ENCODE data around the gene TNNC2. TPM values are rescaled to one million over a fixed set of nuclear protein-coding genes. Genes with fewer than 3 reads are reported as not detected.
A peak's percentile ranks its signal among the peaks of the same experiment; 100 is the strongest.

Gene TNNC2
- total and polyA plus RNA-seq, 9 of the 15 experiments (the other 6 are each of a cell fraction or from before 2014, with no cell fraction given) = not detected

DNA sequence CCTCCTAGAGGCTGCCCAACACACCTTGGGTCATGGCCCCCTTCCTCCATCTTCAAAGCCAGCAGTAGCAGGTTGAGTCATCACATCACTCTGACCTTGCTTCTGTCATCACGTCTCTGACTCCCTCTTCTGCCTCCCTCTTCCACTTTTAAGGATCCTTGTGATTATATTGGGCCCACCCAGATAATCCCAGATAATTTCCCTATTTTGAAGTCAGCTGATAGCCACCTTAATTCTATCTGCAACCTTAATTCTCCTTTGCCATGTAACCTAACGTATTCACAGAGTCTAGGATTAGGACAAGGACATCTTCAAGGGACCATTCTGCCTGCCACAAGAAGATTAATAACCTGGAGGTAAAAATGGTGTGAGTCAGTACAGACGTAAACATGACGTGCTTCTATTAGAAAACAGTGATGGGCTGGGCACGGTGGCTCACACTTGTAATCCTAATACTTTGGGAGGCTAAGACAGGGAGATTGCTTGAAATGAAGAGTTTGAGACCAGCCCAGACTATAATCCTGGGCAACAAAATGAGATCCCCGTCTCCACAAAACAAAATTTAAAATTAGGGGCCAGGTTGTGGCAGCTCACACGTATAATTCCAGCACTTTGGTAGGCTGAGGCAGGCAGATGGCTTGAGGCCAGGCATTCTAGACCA lies 33.6 kb upstream of the TNNC2 start (continued):
- TF ChIP-seq, protein P1, sequence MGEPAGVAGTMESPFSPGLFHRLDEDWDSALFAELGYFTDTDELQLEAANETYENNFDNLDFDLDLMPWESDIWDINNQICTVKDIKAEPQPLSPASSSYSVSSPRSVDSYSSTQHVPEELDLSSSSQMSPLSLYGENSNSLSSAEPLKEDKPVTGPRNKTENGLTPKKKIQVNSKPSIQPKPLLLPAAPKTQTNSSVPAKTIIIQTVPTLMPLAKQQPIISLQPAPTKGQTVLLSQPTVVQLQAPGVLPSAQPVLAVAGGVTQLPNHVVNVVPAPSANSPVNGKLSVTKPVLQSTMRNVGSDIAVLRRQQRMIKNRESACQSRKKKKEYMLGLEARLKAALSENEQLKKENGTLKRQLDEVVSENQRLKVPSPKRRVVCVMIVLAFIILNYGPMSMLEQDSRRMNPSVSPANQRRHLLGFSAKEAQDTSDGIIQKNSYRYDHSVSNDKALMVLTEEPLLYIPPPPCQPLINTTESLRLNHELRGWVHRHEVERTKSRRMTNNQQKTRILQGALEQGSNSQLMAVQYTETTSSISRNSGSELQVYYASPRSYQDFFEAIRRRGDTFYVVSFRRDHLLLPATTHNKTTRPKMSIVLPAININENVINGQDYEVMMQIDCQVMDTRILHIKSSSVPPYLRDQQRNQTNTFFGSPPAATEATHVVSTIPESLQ (CRISPR knock-in tag; IDR thresholded peaks at IDR 0.05) = no peak
- TF ChIP-seq, protein P2, sequence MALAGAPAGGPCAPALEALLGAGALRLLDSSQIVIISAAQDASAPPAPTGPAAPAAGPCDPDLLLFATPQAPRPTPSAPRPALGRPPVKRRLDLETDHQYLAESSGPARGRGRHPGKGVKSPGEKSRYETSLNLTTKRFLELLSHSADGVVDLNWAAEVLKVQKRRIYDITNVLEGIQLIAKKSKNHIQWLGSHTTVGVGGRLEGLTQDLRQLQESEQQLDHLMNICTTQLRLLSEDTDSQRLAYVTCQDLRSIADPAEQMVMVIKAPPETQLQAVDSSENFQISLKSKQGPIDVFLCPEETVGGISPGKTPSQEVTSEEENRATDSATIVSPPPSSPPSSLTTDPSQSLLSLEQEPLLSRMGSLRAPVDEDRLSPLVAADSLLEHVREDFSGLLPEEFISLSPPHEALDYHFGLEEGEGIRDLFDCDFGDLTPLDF (CRISPR knock-in tag; IDR thresholded peaks at IDR 0.05) = no peak
- TF ChIP-seq FOXJ3 (CRISPR knock-in tag; IDR thresholded peaks at IDR 0.05) (no peak), JUNB (CRISPR knock-in tag; conservative IDR thresholded peaks at IDR 0.05) (no peak), HDAC8 (tag; IDR thresholded peaks at IDR 0.05) (no peak), FOXK2 (conservative IDR thresholded peaks at IDR 0.05 in 1 of 2, IDR thresholded peaks at IDR 0.05 in 1 of 2; ENCODE audit: low read depth in 2 of 2) (peak in 1 of 2 experiments; percentile 46; a peak in 1 of 4 replicates)

DNA sequence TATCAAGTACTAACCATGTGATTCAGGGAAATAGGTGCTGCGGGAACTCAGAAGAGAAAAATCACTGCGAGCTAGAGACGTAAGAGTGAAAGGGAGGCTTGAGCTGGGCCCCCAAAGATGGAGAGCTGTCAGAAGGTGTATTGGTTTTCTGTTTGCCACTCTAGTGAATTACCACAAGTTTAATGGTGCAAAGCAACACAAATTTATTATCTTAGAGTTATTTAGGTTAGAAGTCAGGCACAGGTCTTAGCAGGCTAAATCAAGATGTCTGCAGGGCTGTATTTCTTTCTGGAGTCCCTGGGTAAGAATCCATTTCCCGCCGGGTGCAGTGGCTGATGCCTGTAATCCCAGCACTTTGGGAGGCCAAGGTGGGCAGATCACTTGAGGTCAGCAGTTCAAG lies 32.8 kb upstream of the TNNC2 start:
- H3K79me2 ChIP-seq (ENCODE audit: control insufficient read depth, insufficient read depth, low read length) = peaks cover 24% of the 10 kb centered on the region
- BruUV-seq (replicated peaks) = no TSS peak
- ChIA-PET CTCF (ENCODE audit: low intra/inter-chr PET ratio) (no interaction called here), POLR2A (no interaction called here)
- peaks cover 20 to 28% of the 10 kb centered on the region in 2 experiments for H3K4me1 ChIP-seq (replicated peaks in 1 of 2; ENCODE audit: control insufficient read depth in 2 of 2, insufficient read depth in 2 of 2, low read length in 2 of 2)
- H3K36me3 ChIP-seq (ENCODE audit: control insufficient read depth, insufficient read depth, low read length) = peaks cover under 1% of the 10 kb centered on the region; the same call in 1 of the 3 replicates
- H3K9me3 ChIP-seq (replicated peaks; ENCODE audit: control insufficient read depth, insufficient read depth, low read depth, low read length) = no peaks in the 10 kb centered on the region
- no peaks in the 10 kb centered on the region for H4K20me1 ChIP-seq (replicated peaks; ENCODE audit: control insufficient read depth, insufficient read depth, low read length)
- no peaks in the 10 kb centered on the region for H3K27me3 ChIP-seq (ENCODE audit: control insufficient read depth in 2 of 2, insufficient read depth in 2 of 2, low read length in 2 of 2)
- H3K4me2 ChIP-seq (ENCODE audit: insufficient read depth, low read length) = no peak overlapping the region
- no peak overlapping the region for H3K4me3 ChIP-seq
- H3K9me1 ChIP-seq (ENCODE audit: control insufficient read depth, insufficient read depth, low read length) = no peaks in the 10 kb centered on the region
- in situ Hi-C loops (cut with MboI) = no loop called here
- H3K27ac ChIP-seq (ENCODE audit: extremely low read depth, low read depth, low read length) = no peak overlapping the region
- ATAC-seq (no peak), FAIRE-seq (no peak), DNase-seq (ENCODE audit: extremely low read depth in 1 of 4, low spot score in 3 of 4) (no peak)
- H2AFZ ChIP-seq (ENCODE audit: low read depth, low read length) = no peak overlapping the region
- no peak overlapping the region for H3K9ac ChIP-seq (ENCODE audit: insufficient read depth in 1 of 2, low read depth in 2 of 2, low read length in 2 of 2)
- intact Hi-C loops (cut with micrococcal nuclease) = no loop called here
- WGBS (ENCODE audit: insufficient coverage, low coverage, missing lambda C conversion rate) = 96% methylated on average over 5 of the region's 5 CpGs
- TF ChIP-seq POLR3A (IDR thresholded peaks at IDR 0.05; ENCODE audit: borderline replicate concordance, extremely low read depth, insufficient read depth, insufficient read length) = no peak
- TF ChIP-seq ZNF184 (CRISPR knock-in tag; IDR thresholded peaks at IDR 0.05) = no peak
- TF ChIP-seq HNRNPK (IDR thresholded peaks at IDR 0.05; ENCODE audit: low read depth, low read length, poor library complexity, severe bottlenecking) = no peak
- TF ChIP-seq PRPF4 (IDR thresholded peaks at IDR 0.05; ENCODE audit: insufficient read depth, low read depth, low read length, poor library complexity, severe bottlenecking) = no peak
- no peak for TF ChIP-seq TSC22D4 (tag; IDR thresholded peaks at IDR 0.05)
- TF ChIP-seq, protein P3, sequence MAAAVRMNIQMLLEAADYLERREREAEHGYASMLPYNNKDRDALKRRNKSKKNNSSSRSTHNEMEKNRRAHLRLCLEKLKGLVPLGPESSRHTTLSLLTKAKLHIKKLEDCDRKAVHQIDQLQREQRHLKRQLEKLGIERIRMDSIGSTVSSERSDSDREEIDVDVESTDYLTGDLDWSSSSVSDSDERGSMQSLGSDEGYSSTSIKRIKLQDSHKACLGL (CRISPR knock-in tag; IDR thresholded peaks at IDR 0.05; ENCODE audit: borderline replicate concordance, poor library complexity, severe bottlenecking) = no peak
- TF ChIP-seq, protein P4, sequence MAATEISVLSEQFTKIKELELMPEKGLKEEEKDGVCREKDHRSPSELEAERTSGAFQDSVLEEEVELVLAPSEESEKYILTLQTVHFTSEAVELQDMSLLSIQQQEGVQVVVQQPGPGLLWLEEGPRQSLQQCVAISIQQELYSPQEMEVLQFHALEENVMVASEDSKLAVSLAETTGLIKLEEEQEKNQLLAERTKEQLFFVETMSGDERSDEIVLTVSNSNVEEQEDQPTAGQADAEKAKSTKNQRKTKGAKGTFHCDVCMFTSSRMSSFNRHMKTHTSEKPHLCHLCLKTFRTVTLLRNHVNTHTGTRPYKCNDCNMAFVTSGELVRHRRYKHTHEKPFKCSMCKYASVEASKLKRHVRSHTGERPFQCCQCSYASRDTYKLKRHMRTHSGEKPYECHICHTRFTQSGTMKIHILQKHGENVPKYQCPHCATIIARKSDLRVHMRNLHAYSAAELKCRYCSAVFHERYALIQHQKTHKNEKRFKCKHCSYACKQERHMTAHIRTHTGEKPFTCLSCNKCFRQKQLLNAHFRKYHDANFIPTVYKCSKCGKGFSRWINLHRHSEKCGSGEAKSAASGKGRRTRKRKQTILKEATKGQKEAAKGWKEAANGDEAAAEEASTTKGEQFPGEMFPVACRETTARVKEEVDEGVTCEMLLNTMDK (IDR thresholded peaks at IDR 0.05; ENCODE audit: borderline replicate concordance, insufficient read depth, low read depth, low read length, poor library complexity, severe bottlenecking) = no peak
- no peak for TF ChIP-seq HDAC6 (IDR thresholded peaks at IDR 0.05; ENCODE audit: low read depth, low read length)

All from K562 (cell line).